ENCODE results near the gene RPL27A. TPM values are rescaled to one million over a fixed set of nuclear protein-coding genes. Genes with fewer than 3 reads are reported as not detected.
A peak's percentile ranks its signal among the peaks of the same experiment; 100 is the strongest.

Gene RPL27A
- total RNA-seq, 6 experiments from 2014 or later, result 973 to 1,209 (median 1,069) TPM

- DNase-seq, result peak; percentile 45
- Mint-ChIP-seq H3K9me3 (no peaks in the 10 kb centered on the region), H3K36me3 (ENCODE audit: low read depth) (peaks cover 5% of the 10 kb centered on the region; the same call in 1 of the 2 replicates), H3K27ac (peak overlapping the region; percentile 72), H3K4me1 (ENCODE audit: low read depth) (peaks cover 54% of the 10 kb centered on the region), H3K4me3 (no peak overlapping the region), H3K27me3 (ENCODE audit: insufficient read depth) (peaks cover 1% of the 10 kb centered on the region; the same call in 1 of the 2 replicates)
- TF ChIP-seq, protein P1, sequence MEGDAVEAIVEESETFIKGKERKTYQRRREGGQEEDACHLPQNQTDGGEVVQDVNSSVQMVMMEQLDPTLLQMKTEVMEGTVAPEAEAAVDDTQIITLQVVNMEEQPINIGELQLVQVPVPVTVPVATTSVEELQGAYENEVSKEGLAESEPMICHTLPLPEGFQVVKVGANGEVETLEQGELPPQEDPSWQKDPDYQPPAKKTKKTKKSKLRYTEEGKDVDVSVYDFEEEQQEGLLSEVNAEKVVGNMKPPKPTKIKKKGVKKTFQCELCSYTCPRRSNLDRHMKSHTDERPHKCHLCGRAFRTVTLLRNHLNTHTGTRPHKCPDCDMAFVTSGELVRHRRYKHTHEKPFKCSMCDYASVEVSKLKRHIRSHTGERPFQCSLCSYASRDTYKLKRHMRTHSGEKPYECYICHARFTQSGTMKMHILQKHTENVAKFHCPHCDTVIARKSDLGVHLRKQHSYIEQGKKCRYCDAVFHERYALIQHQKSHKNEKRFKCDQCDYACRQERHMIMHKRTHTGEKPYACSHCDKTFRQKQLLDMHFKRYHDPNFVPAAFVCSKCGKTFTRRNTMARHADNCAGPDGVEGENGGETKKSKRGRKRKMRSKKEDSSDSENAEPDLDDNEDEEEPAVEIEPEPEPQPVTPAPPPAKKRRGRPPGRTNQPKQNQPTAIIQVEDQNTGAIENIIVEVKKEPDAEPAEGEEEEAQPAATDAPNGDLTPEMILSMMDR (IDR thresholded peaks at IDR 0.05), result no peak
Measured at GRCh38 chr11:8650401-8650990, 32.1 kb upstream of the RPL27A start.

- H3K27ac Mint-ChIP-seq, result peak overlapping the region; percentile 64
- H3K27me3 Mint-ChIP-seq (ENCODE audit: insufficient read depth), result peaks cover 1% of the 10 kb centered on the region; the same call in 1 of the 2 replicates
- H3K4me1 Mint-ChIP-seq (ENCODE audit: low read depth), result peaks cover 54% of the 10 kb centered on the region
- TF ChIP-seq, protein P1 (IDR thresholded peaks at IDR 0.05), result no peak
- H3K9me3 Mint-ChIP-seq, result no peaks in the 10 kb centered on the region
- peak; percentile 97 for DNase-seq
- H3K4me3 Mint-ChIP-seq, result no peak overlapping the region
- H3K36me3 Mint-ChIP-seq (ENCODE audit: low read depth), result peaks cover 5% of the 10 kb centered on the region; the same call in 1 of the 2 replicates
Measured at GRCh38 chr11:8652140-8652539, 30.5 kb upstream of the RPL27A start.

DNA sequence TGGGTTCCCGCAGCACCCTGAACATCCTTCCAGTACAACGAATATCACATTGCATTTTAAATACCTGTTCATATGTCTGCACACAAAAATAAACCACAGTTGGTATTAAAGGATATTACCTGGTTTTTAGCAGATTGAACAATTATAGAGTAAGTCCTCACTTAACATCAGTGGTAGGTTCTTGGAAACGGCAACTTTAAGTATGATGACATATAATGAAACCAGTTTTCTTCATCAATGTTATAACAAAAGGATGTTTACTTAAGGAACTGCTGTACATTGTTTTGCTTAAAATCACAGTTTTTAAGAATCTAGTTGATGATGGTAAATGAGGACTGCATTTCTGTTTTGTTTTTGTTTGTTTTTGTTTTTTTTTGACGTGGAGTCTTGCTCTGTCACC lies 28.1 kb upstream of the RPL27A start:
- DNase-seq, result no peak
- Mint-ChIP-seq H3K4me3 (no peak overlapping the region), H3K27ac (no peak overlapping the region), H3K4me1 (ENCODE audit: low read depth) (peaks cover 50% of the 10 kb centered on the region), H3K36me3 (ENCODE audit: low read depth) (no peaks in the 10 kb centered on the region; the same call in 1 of the 2 replicates), H3K9me3 (no peaks in the 10 kb centered on the region), H3K27me3 (ENCODE audit: insufficient read depth) (peaks cover 3% of the 10 kb centered on the region; the same call in 1 of the 2 replicates)
- TF ChIP-seq, protein P1 (IDR thresholded peaks at IDR 0.05), result no peak

GRCh38 chr11:8656291-8656690 lies 26.3 kb upstream of the RPL27A start:
- Mint-ChIP-seq H3K4me3 (no peak overlapping the region), H3K27me3 (ENCODE audit: insufficient read depth) (peaks cover 2% of the 10 kb centered on the region; the same call in 1 of the 2 replicates), H3K36me3 (ENCODE audit: low read depth) (no peaks in the 10 kb centered on the region; the same call in 1 of the 2 replicates), H3K27ac (no peak overlapping the region), H3K9me3 (no peaks in the 10 kb centered on the region), H3K4me1 (ENCODE audit: low read depth) (peaks cover 32% of the 10 kb centered on the region)
- TF ChIP-seq, protein P1 (IDR thresholded peaks at IDR 0.05), result no peak
- no peak for DNase-seq

DNA sequence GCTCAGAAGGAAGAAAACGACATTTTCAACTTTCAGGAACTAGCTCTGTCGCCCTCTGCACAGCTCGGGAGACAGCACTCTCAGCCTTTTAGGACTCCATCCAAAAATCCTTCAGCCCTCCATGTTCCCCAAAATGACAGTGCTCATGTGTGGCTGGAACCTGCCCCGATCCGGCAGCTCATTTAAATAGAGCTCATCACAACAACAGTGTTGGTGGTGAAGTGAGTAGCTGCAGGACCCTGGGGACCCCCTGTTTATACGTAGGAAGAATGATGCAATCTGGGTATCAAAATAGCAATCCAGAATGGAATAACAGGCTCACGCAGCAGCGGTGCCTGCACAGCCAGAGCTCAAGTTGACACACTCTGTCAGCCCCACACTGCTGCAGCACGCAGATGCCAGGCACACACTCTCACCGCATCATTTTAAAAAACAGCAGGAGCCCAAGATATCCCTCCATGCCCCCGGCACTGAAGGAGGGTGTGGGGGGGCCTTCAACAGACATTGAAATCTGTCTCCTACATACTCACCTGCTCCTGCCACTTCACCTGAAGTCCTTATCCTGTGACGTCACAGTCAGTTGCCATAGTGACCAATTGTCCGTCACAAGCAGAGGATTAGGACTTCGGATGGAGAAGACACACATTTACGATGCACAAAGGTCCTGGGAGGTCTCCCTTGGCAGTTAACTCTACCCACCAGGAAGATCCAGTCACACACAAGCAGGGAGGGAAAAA lies 24.1 kb upstream of the RPL27A start:
- TF ChIP-seq, protein P1 (IDR thresholded peaks at IDR 0.05), result no peak
- no peak overlapping the region for H3K27ac Mint-ChIP-seq
- H3K9me3 Mint-ChIP-seq, result no peaks in the 10 kb centered on the region
- H3K27me3 Mint-ChIP-seq (ENCODE audit: insufficient read depth), result peaks cover 2% of the 10 kb centered on the region; the same call in 1 of the 2 replicates
- H3K4me1 Mint-ChIP-seq (ENCODE audit: low read depth), result peaks cover 10% of the 10 kb centered on the region
- no peak overlapping the region for H3K4me3 Mint-ChIP-seq
- H3K36me3 Mint-ChIP-seq (ENCODE audit: low read depth), result no peaks in the 10 kb centered on the region; the same call in 1 of the 2 replicates
- DNase-seq, result no peak
